HG03521 (cell line): ENCODE results near the gene SLC23A2.

Experiments
- ATAC-seq: cut with Tn5 transposase; IDR thresholded peaks from one replicate; pipeline ENCODE4 v1.9.1; 2021; ENCODE audit warnings: mild to moderate bottlenecking, moderate library complexity; ENCODE audit not compliant: unreplicated experiment

The SLC23A2 gene

GRCh38 chr20:4971064-4971463 is 30.2 kb downstream of the SLC23A2 start:
- no peak for ATAC-seq

GRCh38 chr20:4967752-4968477 is 33.4 kb downstream of the SLC23A2 start:
- ATAC-seq = no peak

GRCh38 chr20:4966826-4967751 is 34.2 kb downstream of the SLC23A2 start:
- no peak for ATAC-seq

DNA sequence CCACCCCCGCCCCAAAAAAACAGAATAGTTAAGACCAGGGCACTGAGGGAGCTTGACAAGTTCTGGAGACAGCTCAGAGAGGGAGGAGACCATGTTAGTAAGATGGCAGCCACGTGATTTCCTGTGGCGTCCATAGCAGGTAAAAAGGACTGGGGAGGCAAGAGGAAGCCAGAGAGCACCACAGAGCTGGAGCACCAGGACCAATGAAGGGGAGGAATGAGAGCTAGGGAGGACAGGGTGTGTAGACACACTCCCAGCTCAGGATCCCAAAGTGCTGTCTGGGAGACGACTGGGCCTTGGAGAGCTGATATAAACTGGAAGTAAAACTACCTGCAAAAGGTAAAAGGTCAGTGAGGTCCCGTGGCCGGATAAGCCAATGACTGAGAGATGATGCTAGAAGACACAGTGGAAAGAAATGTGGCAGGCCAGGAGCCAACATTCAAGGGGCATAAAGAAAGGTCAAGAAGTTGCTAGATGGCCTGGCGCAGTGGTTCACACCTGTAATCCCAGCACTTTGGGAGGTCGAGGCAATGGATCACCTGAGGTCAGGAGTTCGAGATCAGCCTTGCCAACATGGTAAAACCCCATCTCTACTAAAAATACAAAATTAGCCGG is 39.0 kb downstream of the SLC23A2 start:
- no peak for ATAC-seq

DNA sequence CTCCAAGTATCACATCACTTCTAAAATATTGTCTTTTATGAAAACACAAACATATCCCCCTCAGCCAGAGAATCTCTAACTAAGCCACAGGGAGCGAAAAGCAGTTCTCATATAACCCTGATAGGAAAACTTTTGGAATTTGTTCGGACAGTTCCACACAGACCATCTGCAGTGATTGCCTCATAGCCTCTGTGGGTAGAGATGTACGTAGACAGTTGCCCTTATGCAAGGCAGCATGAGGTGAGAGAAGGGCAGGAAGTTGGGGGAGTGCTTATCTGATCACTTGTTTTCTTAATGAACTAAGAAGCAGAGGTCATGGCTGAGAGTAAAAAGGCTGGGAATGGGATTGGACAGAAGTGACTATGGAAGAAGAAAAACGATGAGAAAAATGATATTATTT is 39.6 kb downstream of the SLC23A2 start:
- no peak for ATAC-seq

DNA sequence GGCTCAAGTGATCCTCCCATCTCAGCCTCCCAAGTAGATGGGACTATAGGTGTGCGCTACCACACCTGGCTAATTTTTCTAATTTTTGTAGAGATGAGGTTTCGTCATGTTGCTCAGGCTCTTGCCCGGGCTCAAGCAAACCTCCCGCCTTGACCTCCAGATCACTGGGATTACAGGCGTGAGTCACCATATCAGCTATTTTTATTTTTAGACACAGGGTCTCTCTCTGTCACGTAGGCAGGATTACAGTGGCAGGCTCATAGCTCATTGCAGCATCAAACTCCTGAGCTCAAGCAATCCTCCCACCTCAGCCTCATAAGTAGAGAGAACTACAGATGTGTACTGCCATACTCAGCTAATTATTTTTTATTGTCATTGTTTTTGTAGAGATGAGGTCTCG is 41.7 kb downstream of the SLC23A2 start:
- ATAC-seq = no peak

DNA sequence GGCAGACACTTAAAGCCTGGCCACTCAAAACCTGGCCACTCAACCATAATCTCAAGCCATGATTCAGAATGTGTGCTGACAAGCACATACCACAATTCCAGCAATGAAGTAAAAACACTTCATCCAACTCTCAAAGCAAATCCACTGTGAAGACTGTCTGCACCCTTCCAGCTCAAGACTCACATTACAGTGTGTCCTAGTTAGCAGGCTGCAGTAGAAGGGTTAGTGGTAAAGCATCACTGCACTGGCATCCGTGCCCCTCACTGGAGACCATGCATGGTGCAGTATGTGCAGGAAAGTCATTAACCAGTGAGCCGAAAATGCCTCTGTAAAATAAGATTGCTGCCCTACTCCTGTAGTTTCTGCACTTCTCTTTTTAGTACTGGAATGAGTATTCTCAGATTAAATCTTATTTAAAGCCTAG is 43.4 kb downstream of the SLC23A2 start:
- ATAC-seq = no peak

DNA sequence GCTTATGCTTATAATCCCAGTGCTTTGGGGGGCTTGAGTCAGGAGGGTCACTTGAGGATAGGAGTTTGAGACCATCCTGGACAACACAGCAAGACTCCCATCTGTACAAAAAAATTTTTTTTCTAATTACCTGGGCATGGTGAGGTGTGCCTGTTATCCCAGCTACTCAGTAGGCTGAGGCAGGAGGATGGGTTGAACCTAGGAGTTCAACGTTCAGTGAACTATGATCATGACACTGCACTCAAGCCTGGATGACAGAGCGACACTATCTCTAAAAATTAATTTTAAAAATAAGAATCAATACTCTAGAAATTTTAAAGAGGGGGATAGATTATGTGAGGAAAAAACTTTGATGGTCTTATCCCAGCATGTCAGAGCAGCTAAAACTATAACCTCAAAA is 44.1 kb downstream of the SLC23A2 start:
- no peak for ATAC-seq

DNA sequence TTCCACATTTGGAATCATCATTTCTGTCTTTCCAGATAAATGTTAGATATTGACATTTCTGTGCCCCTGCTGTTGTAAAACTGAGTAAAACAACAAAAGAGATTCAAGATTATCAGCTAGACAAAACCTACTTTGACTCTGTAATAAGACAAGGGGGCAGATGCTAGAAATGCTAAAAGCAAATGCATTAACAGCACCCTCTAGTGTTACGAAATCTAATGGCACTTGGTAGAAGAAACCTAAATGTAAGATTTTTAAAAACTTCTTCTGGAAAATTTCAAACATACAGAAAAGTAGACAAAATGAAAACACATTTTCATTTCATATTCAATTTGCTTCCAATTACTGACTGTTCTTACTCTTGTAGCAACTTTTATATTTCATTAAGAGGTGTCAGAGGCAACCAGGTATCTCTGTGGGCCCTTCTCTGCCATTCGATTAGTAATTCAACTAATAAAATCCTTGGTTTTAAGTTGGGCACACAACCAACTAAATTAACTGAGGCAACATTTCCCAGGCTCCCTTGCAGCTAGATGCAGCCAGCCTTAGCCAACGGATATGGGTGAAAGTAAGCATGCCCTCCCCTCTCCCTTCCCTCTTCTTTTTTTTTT is 45.0 kb downstream of the SLC23A2 start:
- ATAC-seq = no peak

DNA sequence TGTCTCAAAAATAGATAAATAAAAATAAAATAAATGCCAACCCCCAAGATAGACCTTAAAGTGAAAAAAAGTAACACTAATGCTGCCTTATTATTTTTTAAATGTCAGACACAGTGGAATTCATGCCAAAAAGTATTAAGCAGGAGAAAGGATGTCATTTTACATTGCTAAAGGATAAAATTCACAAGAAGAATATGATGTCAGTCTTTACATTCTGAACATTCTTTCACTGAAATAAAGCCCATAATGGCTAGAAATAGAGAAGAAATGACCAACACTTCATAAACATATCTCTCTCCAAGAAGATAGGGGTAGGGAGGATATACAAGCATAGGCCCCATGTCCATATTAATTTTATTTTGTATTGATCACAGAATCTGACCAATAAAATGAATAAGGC is 47.4 kb downstream of the SLC23A2 start:
- no peak for ATAC-seq

- ATAC-seq = no peak
Measured at GRCh38 chr20:4952229-4952628, 49.1 kb downstream of the SLC23A2 start.

- ATAC-seq = no peak
Measured at GRCh38 chr20:4951299-4951698, 50.0 kb downstream of the SLC23A2 start.

DNA sequence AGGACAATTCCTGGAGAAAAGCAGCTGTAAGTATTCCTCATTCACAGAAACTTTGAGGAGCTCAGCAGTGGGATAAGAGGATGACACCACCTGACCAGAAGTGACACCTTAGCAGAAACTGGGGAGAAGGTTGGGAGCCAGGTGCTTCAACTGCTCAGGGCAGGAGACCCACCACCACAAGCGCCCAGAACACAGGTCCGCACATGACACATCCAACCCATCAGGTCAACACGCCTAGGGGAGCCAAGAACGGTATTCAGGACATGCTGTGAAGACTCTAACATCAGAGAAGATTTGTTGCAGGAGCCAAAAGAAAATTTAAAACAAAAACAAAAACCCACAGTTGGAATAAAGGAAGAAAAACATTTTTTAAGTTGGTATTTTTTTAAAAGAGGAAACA is 50.5 kb downstream of the SLC23A2 start:
- no peak for ATAC-seq

DNA sequence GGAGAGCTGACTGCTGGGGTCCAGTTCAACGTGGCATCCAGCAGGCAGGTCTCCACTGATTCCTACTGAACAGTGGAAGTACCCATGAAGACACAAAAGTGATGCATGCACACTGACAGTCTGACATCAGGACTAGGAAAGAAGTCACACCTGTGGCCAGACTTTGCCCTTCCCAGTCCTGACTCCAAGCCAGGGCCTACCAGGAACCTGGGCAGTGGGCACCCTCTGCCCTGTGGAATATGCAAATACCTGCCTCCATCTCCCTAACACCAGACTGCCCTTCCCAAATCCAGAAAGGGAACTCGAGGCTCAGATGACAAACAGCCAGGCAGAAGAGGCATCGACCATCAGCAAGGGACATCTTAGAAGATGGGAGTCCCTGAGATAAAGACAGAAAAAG is 50.9 kb downstream of the SLC23A2 start:
- no peak for ATAC-seq

- peak; percentile 54 for ATAC-seq
Measured at GRCh38 chr20:4949833-4950178, 51.5 kb downstream of the SLC23A2 start.

GRCh38 chr20:4947817-4948559 is 53.3 kb downstream of the SLC23A2 start:
- no peak for ATAC-seq

DNA sequence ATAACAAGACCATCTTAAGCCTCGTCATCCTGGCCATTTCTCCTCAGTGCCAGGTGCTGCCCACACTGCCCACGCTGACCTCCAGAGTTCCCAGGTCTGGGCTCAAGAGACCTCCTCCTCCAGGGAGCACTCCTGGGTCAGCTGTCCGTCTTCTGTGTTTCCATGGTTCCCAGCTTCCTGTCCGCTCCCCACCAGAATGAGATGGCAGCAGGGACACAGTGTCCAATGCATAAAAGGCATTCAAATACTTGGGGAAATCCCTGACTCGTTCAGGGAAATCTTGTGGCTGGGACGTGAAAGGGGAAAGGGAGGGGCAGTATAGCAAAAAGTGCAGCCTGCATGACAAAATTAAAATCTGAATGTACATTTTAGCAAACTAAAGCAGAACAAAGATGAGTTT is 54.3 kb downstream of the SLC23A2 start:
- no peak for ATAC-seq

GRCh38 chr20:4946585-4946984 is 54.7 kb downstream of the SLC23A2 start:
- ATAC-seq = no peak

GRCh38 chr20:4944518-4945313 is 56.6 kb downstream of the SLC23A2 start:
- no peak for ATAC-seq

DNA sequence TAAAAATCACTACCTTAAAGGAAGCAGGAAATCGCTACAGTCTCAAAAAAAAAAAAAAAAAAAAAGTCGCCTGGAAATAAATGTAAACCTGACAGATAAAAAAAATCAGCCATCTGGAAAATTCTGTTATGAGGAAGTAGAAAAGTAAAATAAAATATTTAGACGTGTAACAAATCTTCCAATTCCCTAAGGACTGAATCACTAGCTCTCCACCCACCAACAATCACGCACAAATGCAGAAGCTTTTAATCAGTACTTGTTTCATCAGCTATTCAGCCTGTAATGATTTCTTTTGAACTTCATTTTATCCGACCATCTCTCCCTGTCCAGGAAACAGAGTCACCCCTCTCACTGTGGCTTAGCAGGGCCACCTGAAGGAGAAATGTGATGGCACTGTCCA is 59.0 kb downstream of the SLC23A2 start:
- ATAC-seq = no peak
